Naive B cell (primary cell): Measurements from ENCODE around the gene PMEPA1. TPM values are rescaled to one million over a fixed set of nuclear protein-coding genes. Genes with fewer than 3 reads are reported as not detected.

Source experiments
- ATAC-seq, 2 donors: fragments of 150-1000 bp; cut with Tn5 transposase; 2 replicates each; pipeline ENCODE4 v1.10.0; 2021; ENCODE audit warnings: low read depth in 2 of 2, mild to moderate bottlenecking in 2 of 2, moderate library complexity in 2 of 2
- DNase-seq: peaks from one replicate; pipeline ENCODE4 v3.0.0; 2022
- H3K27ac Mint-ChIP-seq, 6 donors: one replicate each; pipeline ENCODE4 v1.8.0; 2020 to 2022; ENCODE audit warnings: mild to moderate bottlenecking in 6 of 6, mixed read lengths in 6 of 6, moderate library complexity in 5 of 6, inconsistent platforms in 2 of 6
- H3K27me3 Mint-ChIP-seq, 3 donors: one replicate each; pipeline ENCODE4 v1.8.0; 2021 to 2022; ENCODE audit warnings: mixed read lengths in 3 of 3, mild to moderate bottlenecking in 1 of 3
- H3K36me3 Mint-ChIP-seq, 2 donors: one replicate each; pipeline ENCODE4 v1.8.0; 2020 to 2022; ENCODE audit warnings: mixed read lengths in 2 of 2, inconsistent platforms in 1 of 2, mild to moderate bottlenecking in 1 of 2
- H3K4me1 Mint-ChIP-seq, 3 donors: one replicate each; pipeline ENCODE4 v1.8.0; 2020 to 2022; ENCODE audit warnings: mixed read lengths in 3 of 3, inconsistent platforms in 1 of 3, mild to moderate bottlenecking in 1 of 3, moderate library complexity in 1 of 3
- H3K4me3 Mint-ChIP-seq, 8 donors: one replicate each; pipeline ENCODE4 v1.8.0; 2020 to 2022; ENCODE audit warnings: mild to moderate bottlenecking in 8 of 8, mixed read lengths in 8 of 8, moderate library complexity in 8 of 8, inconsistent platforms in 2 of 8
- H3K9me3 Mint-ChIP-seq, 7 donors: one replicate each; pipeline ENCODE4 v1.8.0; 2020 to 2022; ENCODE audit warnings: mixed read lengths in 7 of 7, mild to moderate bottlenecking in 5 of 7, inconsistent platforms in 2 of 7, moderate library complexity in 1 of 7
- polyA plus RNA-seq, 6 donors: library from polyadenylated mRNA; unstranded; fragments of 300-500 nt; fragmentation: Illumina TruSeq; gene quantifications; one replicate each; pipeline ENCODE4 v1.2.3, GENCODE V29; 2021; ENCODE audit warnings: low read depth in 6 of 6

PMEPA1 gene
- polyA plus RNA-seq, 6 donors from 2014 or later = 7.6 to 18.7 (median 12.5) TPM

DNA sequence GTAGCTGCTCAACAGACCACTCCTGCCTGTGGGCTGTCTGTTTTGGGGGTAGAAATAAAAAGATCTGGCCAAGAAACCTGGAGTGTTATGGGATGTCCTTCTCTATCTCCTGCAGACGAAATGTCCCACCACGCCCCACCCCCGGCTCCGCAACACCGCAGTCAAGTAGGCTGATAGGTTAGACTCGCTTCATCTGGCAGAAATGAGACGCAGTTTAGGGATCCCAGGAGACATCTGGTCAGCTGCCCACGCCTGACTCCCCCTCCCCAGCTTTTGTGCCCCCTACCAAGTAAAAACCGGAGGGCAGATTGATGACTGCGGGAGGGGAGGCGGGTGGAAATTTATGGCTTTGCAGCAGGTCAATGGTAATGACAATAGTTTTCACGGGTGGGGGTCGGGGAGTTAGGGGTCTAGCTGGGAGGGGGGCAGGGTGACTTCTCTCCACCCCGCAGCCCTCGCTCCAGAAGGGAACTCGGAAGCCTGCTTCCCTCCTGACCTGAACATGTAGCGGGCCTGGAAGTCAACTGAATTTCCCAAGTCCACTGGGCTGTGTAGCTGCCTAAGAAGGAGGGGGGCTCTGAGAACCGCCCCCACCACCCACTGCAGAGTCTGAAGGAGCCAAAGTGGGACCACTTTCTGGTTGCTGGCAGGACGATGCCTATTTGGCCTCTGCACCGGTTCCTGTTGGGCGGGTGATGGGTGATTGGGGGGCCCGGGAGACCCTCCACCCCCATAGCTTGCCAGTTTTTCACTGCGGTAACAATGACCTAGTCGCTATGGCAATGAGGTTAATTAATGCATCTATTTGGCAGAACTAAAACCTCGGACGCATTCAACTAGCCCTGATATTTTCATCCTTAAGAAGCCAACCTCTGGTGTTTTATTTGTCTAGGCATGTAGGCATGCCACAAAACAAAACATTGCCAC is 25.7 kb downstream of the PMEPA1 start:
- H3K36me3 Mint-ChIP-seq = peaks cover 6 to 7% of the 10 kb centered on the region in 2 donors
- ATAC-seq = no peak
- peaks cover 89 to 100% (median 100%) of the 10 kb centered on the region in 3 donors for H3K4me1 Mint-ChIP-seq
- no peak for DNase-seq
- no peaks in the 10 kb centered on the region for H3K27me3 Mint-ChIP-seq
- H3K4me3 Mint-ChIP-seq = peak overlapping the region; percentile 28 to 93 (median 87)
- peak overlapping the region; percentile 91 to 100 (median 96) for H3K27ac Mint-ChIP-seq
- H3K9me3 Mint-ChIP-seq = peaks cover 0 to 1% (median 0%) of the 10 kb centered on the region in 7 donors

DNA sequence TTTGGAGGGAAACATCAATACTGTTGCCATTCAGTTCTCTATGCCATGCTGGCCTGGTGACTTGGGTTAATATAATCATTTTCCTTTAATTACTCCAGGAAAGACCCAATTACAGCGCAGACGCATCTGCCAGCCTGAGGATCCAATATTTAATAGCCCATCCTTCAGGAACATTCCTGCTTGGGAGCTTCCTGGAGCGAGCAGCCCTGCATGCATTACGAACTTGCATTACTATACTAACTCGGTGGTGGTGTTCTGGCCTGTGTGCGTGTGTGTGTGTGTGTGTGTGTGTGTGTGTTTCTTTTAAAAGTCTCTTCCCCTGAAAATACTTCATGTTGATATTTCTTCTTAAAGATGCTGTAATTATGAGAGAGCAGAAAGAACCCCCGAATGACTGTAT is 26.5 kb downstream of the PMEPA1 start:
- Mint-ChIP-seq H3K4me1 (peaks cover 94 to 100% (median 100%) of the 10 kb centered on the region in 3 donors), H3K27ac (peak overlapping the region; percentile 91 to 100 (median 100)), H3K4me3 (peak overlapping the region; percentile 76 to 93 (median 88)), H3K9me3 (peaks cover 0 to 1% (median 0%) of the 10 kb centered on the region in 7 donors), H3K27me3 (no peaks in the 10 kb centered on the region), H3K36me3 (peaks cover 6 to 7% of the 10 kb centered on the region in 2 donors)
- DNase-seq = no peak
- ATAC-seq = no peak

DNA sequence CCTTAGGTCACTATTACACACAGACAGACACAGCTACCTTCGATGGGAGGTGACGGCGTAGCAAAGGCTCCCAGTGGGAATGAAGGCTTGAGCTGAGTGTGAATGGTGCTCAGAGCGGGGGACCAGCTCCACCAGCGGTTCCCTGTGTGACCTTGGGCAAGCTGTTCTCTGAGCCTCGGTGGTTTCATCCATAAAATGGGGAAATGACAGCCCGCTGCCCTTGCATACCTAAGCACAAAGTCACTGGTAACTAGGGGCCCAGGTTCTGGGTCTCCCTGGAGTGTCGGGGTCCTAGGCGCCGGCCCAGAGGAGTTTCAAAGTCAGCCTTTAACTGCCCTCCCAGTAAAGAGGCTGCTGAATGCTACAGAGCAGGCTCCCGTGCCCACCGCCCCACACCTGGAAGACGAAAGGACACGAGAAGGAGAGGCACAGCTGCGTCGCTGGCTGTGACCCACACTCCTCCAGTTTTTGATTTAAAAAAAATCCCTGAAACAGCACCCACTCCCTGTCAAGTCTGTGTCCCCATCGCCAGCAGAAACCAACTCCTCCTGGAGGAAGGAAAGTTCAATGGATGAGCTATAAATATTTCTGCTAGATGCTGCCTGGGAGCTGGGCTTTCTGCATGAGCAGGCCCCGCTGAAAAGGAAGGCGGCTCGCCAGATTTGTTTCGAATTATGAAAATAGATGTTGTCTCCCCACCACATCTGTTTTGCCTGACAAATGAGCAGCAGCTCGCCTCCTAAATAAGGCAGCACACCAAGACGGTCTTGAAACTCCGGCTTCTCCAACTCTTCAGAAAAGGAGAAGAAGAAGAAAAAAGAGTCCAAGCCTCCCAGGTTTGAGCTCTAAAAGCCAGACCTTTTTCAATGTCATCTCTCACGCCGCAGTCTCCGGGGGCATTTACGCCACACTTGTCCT is 27.4 kb downstream of the PMEPA1 start:
- Mint-ChIP-seq H3K27me3 (no peaks in the 10 kb centered on the region), H3K4me1 (peaks cover 93 to 100% (median 100%) of the 10 kb centered on the region in 3 donors), H3K27ac (peak overlapping the region; percentile 99 to 100 (median 100)), H3K36me3 (peaks cover 6 to 7% of the 10 kb centered on the region in 2 donors), H3K9me3 (peaks cover 0 to 1% (median 0%) of the 10 kb centered on the region in 7 donors), H3K4me3 (peak overlapping the region; percentile 76 to 93 (median 88))
- ATAC-seq (peak; percentile 6 to 8), DNase-seq (peak; percentile 75)

DNA sequence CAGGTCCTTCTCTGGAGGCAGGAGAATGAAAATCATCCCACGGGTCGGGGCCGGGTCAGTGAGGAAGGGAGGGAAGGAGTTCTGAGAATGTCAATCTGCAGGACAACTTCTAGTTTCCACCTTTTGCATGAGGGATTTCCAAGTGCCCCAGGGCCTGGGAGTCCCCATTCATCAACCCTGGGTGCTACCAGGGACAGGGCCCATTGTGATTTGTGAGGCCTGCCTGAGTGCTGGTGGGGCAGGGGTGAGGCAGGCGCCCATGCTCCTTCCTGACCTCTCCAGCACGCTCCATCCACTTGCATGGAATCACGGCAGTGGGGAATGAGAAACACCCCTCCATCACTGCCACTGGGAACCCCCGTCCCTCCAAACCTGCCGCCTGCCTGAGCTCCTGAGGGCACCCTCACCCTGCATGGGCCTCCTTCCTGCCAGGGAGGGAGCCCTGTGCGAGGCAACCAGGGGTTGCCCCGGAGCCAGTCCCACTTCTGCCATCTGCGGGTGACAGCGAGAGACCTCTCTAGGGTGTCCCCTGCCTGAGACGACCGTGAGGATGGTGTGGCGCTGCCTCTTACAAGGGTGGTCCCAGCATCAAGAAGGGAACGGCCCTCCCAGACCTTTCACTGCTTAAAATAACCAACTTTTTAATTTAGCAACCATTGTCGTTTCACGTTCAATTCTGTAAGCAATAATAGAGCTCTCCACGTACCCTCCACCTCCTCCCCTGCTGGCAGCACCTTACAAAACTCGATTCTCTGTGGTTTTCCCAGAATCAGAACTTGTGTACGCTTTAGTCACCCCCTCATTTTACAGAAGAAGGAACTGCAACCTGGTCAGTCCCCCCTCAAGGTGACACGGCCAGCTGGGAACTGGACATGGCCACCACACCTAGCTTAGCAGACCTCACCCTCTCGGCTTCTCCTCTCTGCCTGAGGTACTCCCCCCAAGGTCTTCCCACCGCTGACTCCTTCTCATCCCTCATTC is 28.6 kb downstream of the PMEPA1 start:
- Mint-ChIP-seq H3K4me1 (peaks cover 94 to 100% (median 100%) of the 10 kb centered on the region in 3 donors), H3K4me3 (peak overlapping the region; percentile 76 to 93 (median 88)), H3K36me3 (no peaks in the 10 kb centered on the region)

DNA sequence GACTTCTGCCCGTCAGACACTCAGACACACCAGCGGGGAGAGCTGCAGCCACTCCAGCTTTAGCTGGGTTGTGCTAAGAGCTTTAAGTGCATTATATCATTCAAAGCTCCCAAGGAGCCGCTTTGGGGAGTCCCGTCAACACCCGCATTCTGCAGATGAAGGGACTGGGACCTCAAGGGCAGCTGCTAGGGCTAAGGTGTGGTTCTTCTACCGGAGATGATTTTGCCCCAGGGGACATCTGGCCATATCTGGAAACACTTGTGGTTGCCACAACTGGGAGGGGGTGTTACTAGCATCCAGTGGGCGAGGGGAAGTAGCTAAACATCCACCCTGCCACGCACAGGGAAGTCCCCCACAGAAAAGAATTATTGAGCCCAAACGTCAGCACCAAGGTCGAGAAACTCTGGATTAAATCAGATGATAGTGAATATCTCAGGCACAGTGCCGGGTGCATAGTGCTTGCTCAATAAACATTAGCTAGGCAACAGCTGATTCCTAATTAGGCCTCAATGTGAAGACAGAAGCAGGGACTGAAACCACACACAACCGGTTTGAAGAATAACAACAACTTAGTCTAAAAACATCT is 29.6 kb downstream of the PMEPA1 start:
- peaks cover 92 to 98% (median 94%) of the 10 kb centered on the region in 3 donors for H3K4me1 Mint-ChIP-seq
- peaks cover 0 to 1% (median 0%) of the 10 kb centered on the region in 7 donors for H3K9me3 Mint-ChIP-seq
- peak overlapping the region; percentile 76 to 93 (median 88) for H3K4me3 Mint-ChIP-seq
- H3K36me3 Mint-ChIP-seq = no peaks in the 10 kb centered on the region
- H3K27me3 Mint-ChIP-seq = no peaks in the 10 kb centered on the region
- ATAC-seq = peak; percentile 67 to 69
- H3K27ac Mint-ChIP-seq = peak overlapping the region; percentile 99 to 100 (median 100)
- peak; percentile 94 for DNase-seq

More for the DNA sequence above, 28.6 kb downstream of the PMEPA1 start:
- H3K9me3 Mint-ChIP-seq = peaks cover 0 to 1% (median 0%) of the 10 kb centered on the region in 7 donors
- DNase-seq = peak; percentile 81
- H3K27ac Mint-ChIP-seq = peak overlapping the region; percentile 99 to 100 (median 100)
- no peaks in the 10 kb centered on the region for H3K27me3 Mint-ChIP-seq
- ATAC-seq = peak; percentile 59 to 61

DNA sequence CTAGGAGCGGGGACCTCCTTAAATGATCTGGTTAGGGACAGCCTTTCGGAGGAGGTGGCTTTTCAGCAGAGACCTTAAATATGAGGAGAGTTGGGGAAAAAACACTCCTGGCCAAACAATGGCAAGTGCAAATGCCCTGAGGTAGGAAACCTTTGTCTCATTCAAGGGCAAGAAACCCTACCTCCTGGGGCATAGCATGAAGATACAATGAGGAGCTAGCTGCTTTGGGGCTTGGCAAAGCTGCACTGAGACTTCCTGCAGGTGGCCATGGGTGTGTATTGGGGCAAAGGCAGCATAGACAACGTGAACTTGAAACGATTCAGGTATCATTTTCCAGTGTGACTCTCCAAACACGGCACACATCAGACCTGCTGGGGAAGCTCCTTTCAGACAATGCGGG is 30.7 kb downstream of the PMEPA1 start:
- no peak for ATAC-seq
- H3K27ac Mint-ChIP-seq = peak overlapping the region; percentile 99 to 100 (median 100)
- H3K9me3 Mint-ChIP-seq = peaks cover 0 to 1% (median 0%) of the 10 kb centered on the region in 7 donors
- DNase-seq = no peak
- H3K36me3 Mint-ChIP-seq = no peaks in the 10 kb centered on the region
- no peaks in the 10 kb centered on the region for H3K27me3 Mint-ChIP-seq
- H3K4me1 Mint-ChIP-seq = peaks cover 86 to 96% (median 91%) of the 10 kb centered on the region in 3 donors
- peak overlapping the region; percentile 76 to 93 (median 87) for H3K4me3 Mint-ChIP-seq

DNA sequence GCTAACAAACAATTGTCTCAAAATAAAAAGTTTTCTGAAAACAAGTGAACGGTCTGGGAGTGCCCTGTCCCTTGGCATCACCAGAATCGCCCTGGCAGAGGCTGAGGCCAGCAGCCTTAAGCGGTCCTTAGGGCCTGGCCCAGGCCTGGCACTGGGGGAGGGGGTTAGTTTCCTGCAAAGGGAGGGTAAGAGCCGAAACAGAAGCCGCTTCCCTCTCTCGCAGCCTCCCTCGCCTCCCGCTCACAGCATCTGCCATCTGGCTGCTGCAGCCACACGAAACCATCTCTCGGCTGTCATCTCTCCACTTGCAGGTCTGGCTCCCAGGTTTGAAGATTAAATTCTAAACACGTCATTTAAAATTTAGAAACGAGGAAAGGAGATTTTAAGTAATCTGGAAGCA is 31.5 kb downstream of the PMEPA1 start:
- peaks cover 0 to 1% (median 0%) of the 10 kb centered on the region in 7 donors for H3K9me3 Mint-ChIP-seq
- peaks cover 88 to 96% (median 91%) of the 10 kb centered on the region in 3 donors for H3K4me1 Mint-ChIP-seq
- DNase-seq = peak; percentile 55

DNA sequence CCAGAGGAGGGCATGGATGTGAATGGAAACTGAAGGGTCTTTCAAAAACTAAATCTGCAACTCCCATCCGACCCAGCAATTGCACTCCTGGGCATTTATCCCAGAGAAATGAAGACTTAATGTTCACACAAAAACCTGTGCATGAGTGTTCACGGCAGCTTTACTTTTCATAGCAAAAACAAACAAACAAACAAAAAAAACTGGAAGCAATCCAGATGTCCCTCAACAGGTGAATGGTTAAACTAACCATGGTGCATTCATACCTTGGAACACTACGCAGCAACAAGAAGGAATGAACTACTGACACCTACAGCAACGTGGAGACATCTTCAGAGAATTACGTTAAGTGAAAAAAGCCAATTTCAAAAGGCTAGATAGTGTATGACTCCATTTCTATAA is 32.2 kb downstream of the PMEPA1 start:
- DNase-seq (no peak), ATAC-seq (no peak)
- Mint-ChIP-seq H3K36me3 (no peaks in the 10 kb centered on the region), H3K9me3 (peaks cover 0 to 1% (median 0%) of the 10 kb centered on the region in 7 donors), H3K4me1 (peaks cover 85 to 95% (median 91%) of the 10 kb centered on the region in 3 donors), H3K27me3 (no peaks in the 10 kb centered on the region), H3K4me3 (peak overlapping the region in 5 of 8 donors; percentile 29 to 93 (median 71)), H3K27ac (peak overlapping the region; percentile 9 to 100 (median 100))

More for the DNA sequence above, 31.5 kb downstream of the PMEPA1 start:
- Mint-ChIP-seq H3K27me3 (no peaks in the 10 kb centered on the region), H3K4me3 (peak overlapping the region; percentile 23 to 93 (median 87)), H3K27ac (peak overlapping the region; percentile 99 to 100 (median 100)), H3K36me3 (no peaks in the 10 kb centered on the region)
- ATAC-seq = no peak

DNA sequence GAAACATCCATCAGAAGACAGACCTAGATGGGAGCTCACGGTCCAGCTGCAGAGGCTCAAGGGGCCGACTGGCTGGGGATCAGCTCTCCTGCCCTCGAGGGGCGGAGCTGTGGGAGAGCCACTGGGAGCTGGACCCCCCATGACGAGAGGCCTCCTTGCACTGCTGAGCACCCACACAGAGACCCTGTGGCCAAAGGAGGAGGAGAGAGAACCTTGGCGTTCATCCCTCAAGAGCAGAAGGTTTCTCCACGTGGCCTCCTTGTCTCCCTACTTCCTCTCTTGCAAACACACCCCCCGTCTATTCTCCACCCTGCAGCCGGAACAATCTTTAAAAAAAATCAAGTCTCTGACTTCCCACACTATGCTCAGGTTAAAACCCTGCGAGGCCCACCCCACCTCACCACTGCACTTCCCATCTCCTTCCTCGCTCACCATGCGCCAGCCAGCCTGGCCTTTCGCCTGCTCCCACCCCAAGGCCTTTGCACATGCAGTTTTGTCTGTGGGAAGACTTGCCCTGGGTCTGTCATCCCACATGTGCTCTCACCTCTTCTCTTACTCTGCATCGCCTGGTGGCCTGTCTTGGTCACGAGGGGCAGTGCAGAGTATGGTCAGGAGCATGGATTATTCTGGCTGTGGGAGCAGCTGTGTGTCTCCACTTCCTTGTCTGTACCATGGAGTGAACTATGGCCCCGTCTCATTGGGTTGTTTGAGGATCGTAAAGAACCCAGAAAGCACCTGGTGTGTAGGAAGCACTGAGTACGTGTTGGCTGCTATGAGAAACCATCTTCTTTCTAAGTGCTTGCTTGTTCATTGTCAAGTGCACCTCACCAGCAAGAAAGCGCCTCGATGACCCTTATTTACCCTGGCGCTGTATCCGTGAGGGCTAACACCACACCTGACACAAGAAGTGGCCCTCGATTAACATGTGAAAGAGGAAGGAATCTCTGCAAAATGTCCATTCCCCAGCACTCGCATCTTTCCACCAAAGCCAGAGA is 32.9 kb downstream of the PMEPA1 start:
- ATAC-seq = no peak
- Mint-ChIP-seq H3K4me1 (peaks cover 85 to 95% (median 91%) of the 10 kb centered on the region in 3 donors), H3K36me3 (no peaks in the 10 kb centered on the region), H3K27me3 (no peaks in the 10 kb centered on the region), H3K9me3 (peaks cover 0 to 1% (median 0%) of the 10 kb centered on the region in 7 donors), H3K27ac (peak overlapping the region; percentile 30 to 100 (median 92)), H3K4me3 (peak overlapping the region; percentile 2 to 91 (median 62))
- DNase-seq = no peak

DNA sequence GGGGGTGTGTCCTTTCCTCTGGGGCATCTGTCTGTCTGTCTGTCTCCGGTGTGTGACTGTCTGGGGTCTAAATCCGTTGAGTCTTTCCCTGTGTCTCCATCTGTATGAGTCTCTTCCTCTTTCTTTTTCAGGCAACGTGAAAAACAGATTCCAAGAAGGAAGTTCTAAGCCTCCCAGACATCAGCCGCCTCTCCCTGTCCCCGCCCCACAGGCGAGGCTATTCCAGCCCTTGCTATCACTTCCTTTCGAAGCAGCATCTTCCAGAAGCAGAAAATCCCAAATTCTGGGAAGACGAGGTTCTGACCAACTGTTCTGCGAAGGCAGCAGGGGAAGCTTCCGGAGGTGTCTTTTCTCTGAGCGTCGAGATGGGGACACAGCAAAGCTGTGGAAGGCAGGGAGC is 34.0 kb downstream of the PMEPA1 start:
- DNase-seq = no peak
- H3K27ac Mint-ChIP-seq = peak overlapping the region in 5 of 6 donors; percentile 23 to 100 (median 91)
- ATAC-seq = no peak
- peak overlapping the region in 5 of 8 donors; percentile 36 to 74 (median 44) for H3K4me3 Mint-ChIP-seq
- no peaks in the 10 kb centered on the region for H3K27me3 Mint-ChIP-seq
- H3K36me3 Mint-ChIP-seq = no peaks in the 10 kb centered on the region
- H3K9me3 Mint-ChIP-seq = no peaks in the 10 kb centered on the region
- peaks cover 78 to 95% (median 89%) of the 10 kb centered on the region in 3 donors for H3K4me1 Mint-ChIP-seq
